GM12878 (cell line): ENCODE results near the gene DEK. TPM values are rescaled to one million over a fixed set of nuclear protein-coding genes. Genes with fewer than 3 reads are reported as not detected.
A peak's percentile ranks its signal among the peaks of the same experiment; 100 is the strongest.

Source experiments
- CBX3 ChIP-seq: fragments of 200-600 bp; sonication (generic); IDR thresholded peaks from 2 replicates; pipeline ENCODE4 v1.6.1; 2016; ENCODE audit warnings: low read depth, borderline replicate concordance
- CREM ChIP-seq: IDR thresholded peaks from 2 replicates; pipeline ENCODE4 v1.6.1; 2014; ENCODE audit warnings: antibody characterized with exemption, low read depth
- FOXM1 ChIP-seq: IDR thresholded peaks from 2 replicates; pipeline ENCODE4 v1.6.1; 2012; ENCODE audit warnings: low read depth, mild to moderate bottlenecking, inconsistent platforms, low read length, moderate library complexity
- LARP7 ChIP-seq: fragments of 450-650 bp; IDR thresholded peaks from 2 replicates; pipeline ENCODE4 v1.6.1; 2017; ENCODE audit warnings: mild to moderate bottlenecking
- MYB ChIP-seq: fragments of 150-350 bp; IDR thresholded peaks from 2 replicates; pipeline ENCODE4 v1.6.1; 2014; ENCODE audit warnings: mild to moderate bottlenecking, low read depth, low read length, borderline replicate concordance
- MYC ChIP-seq: IDR thresholded peaks from 2 replicates; pipeline ENCODE4 v1.6.1; 2011; ENCODE audit warnings: mild to moderate bottlenecking, low read length, moderate library complexity, inconsistent platforms; ENCODE audit not compliant: insufficient read depth, insufficient replicate concordance, insufficient read length, severe bottlenecking
- NRF1 ChIP-seq: conservative IDR thresholded peaks from 2 replicates; pipeline ENCODE4 v1.6.1; 2011; ENCODE audit warnings: mild to moderate bottlenecking, low read depth, low read length, improper control_type of control experiment
- PAX5 ChIP-seq: IDR thresholded peaks from 2 replicates; pipeline ENCODE4 v1.6.1; 2011; ENCODE audit warnings: low read depth, low read length, borderline replicate concordance
- POU2F2 ChIP-seq: IDR thresholded peaks from 3 replicates; pipeline ENCODE4 v1.6.1; 2011; ENCODE audit warnings: low read depth, mild to moderate bottlenecking, low read length, borderline replicate concordance
- RFX5 ChIP-seq: IDR thresholded peaks from 2 replicates; pipeline ENCODE4 v1.6.1; 2011; ENCODE audit warnings: low read depth, low read length, improper control_type of control experiment
- SREBF1 ChIP-seq: IDR thresholded peaks from 2 replicates; pipeline ENCODE4 v1.6.1; 2012; ENCODE audit warnings: mild to moderate bottlenecking, low read length
- STAT3 ChIP-seq: IDR thresholded peaks from 2 replicates; pipeline ENCODE4 v1.6.1; 2011; ENCODE audit warnings: low read depth, low read length, improper control_type of control experiment
- ZBED1 ChIP-seq: IDR thresholded peaks from 2 replicates; pipeline ENCODE4 v1.6.1; 2016; ENCODE audit warnings: borderline replicate concordance
- polyA plus RNA-seq, 11 experiments: library from polyadenylated mRNA; depleted of rRNA in 4 of 11; unstranded in 6 of 11; stranded (reverse) in 5 of 11; fragments of >200 nt; fragmentation: Nextera tagmentation in 4 of 11; fragmentation: Illumina TruSeq in 1 of 11; extraction: Ambion mirVana in 4 of 11; extraction: Trizol in 1 of 11; gene quantifications; 1 replicate in 1 of 11; 2 replicates in 10 of 11; pipeline versions ENCODE4 v1.2.1 to v1.2.3, GENCODE V29; 2011 to 2016; ENCODE audit warnings: inconsistent platforms in 2 of 11, missing spikeins in 2 of 11, low read depth in 1 of 11
- total RNA-seq, 4 experiments: library from RNA; depleted of rRNA in 3 of 4; stranded (reverse); fragments of >200 nt in 3 of 4; fragmentation: Illumina TruSeq in 1 of 4; extraction: Trizol in 1 of 4; gene quantifications; 2 replicates each; pipeline versions ENCODE4 v1.2.1 to v1.2.3, GENCODE V29; 2013 to 2021
- TF ChIP-seq, protein P1 (sequence below): IDR thresholded peaks from 2 replicates; pipeline ENCODE4 v1.6.1; 2011; ENCODE audit warnings: borderline replicate concordance, low read depth, mild to moderate bottlenecking, moderate library complexity, low read length; ENCODE audit not compliant: insufficient read depth, poor library complexity, severe bottlenecking
- TF ChIP-seq, protein P2 (sequence below): IDR thresholded peaks from 2 replicates; pipeline ENCODE4 v1.6.1; 2012; ENCODE audit warnings: low read depth, low read length, improper control_type of control experiment
- TF ChIP-seq, protein P3 (sequence below): fragments of 450-650 bp; IDR thresholded peaks from 2 replicates; pipeline ENCODE4 v1.6.1; 2017; ENCODE audit warnings: mild to moderate bottlenecking, moderate library complexity
- TF ChIP-seq, protein P4 (sequence below): fragments of 150-350 bp; IDR thresholded peaks from 2 replicates; pipeline ENCODE4 v1.6.1; 2014; ENCODE audit warnings: mild to moderate bottlenecking, low read depth, low read length
- TF ChIP-seq, protein P5 (sequence below): fragments of 450-650 bp; IDR thresholded peaks from 2 replicates; pipeline ENCODE4 v1.6.1; 2016; ENCODE audit warnings: mild to moderate bottlenecking, moderate library complexity, borderline replicate concordance

DEK gene
- total and polyA plus RNA-seq, 10 of the 15 experiments (the other 5 are each of a cell fraction or from before 2014, with no cell fraction given) = 111 to 346 (median 196) TPM

DNA sequence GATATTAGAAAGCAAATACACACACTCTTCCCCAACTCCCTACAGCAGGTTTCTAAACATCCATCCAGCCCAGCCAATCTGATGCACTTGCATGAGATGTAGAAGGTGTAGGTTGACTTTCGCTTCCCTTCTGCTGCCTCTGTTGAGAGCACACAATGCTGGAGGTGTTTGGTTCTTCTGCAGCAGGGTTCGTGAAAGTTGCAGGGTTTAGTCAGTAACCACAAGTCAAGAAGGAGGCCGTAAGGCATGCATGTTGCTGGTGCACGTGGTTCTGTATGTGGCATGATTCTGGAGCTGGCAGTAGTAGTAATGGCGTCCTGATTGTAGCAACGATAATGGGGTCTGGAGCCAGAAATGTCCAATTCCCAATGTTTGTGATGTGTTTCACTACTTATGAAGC is 53.0 kb downstream of the DEK start (continued):
- 0 out of 2 replicates have a peak, but pooled peaks have one; percentile 32 for TF ChIP-seq PAX5
- peak; percentile 71; the same call in 1 of the 2 replicates for TF ChIP-seq CREM
- TF ChIP-seq ZBED1 = no peak
- no peak for TF ChIP-seq STAT3
- TF ChIP-seq, protein P1, sequence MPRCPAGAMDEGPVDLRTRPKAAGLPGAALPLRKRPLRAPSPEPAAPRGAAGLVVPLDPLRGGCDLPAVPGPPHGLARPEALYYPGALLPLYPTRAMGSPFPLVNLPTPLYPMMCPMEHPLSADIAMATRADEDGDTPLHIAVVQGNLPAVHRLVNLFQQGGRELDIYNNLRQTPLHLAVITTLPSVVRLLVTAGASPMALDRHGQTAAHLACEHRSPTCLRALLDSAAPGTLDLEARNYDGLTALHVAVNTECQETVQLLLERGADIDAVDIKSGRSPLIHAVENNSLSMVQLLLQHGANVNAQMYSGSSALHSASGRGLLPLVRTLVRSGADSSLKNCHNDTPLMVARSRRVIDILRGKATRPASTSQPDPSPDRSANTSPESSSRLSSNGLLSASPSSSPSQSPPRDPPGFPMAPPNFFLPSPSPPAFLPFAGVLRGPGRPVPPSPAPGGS = no peak
- TF ChIP-seq MYB = no peak
- TF ChIP-seq, protein P2, sequence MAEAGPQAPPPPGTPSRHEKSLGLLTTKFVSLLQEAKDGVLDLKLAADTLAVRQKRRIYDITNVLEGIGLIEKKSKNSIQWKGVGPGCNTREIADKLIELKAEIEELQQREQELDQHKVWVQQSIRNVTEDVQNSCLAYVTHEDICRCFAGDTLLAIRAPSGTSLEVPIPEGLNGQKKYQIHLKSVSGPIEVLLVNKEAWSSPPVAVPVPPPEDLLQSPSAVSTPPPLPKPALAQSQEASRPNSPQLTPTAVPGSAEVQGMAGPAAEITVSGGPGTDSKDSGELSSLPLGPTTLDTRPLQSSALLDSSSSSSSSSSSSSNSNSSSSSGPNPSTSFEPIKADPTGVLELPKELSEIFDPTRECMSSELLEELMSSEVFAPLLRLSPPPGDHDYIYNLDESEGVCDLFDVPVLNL = no peak
- peak; percentile 63 for TF ChIP-seq MYC
- 0 out of 2 replicates have a peak, but pooled peaks have one; percentile 17 for TF ChIP-seq LARP7
- TF ChIP-seq RFX5 = no peak
- TF ChIP-seq POU2F2 = peak; percentile 91; the same call in 2 of the 3 replicates
- no peak for TF ChIP-seq NRF1
- TF ChIP-seq, protein P3, sequence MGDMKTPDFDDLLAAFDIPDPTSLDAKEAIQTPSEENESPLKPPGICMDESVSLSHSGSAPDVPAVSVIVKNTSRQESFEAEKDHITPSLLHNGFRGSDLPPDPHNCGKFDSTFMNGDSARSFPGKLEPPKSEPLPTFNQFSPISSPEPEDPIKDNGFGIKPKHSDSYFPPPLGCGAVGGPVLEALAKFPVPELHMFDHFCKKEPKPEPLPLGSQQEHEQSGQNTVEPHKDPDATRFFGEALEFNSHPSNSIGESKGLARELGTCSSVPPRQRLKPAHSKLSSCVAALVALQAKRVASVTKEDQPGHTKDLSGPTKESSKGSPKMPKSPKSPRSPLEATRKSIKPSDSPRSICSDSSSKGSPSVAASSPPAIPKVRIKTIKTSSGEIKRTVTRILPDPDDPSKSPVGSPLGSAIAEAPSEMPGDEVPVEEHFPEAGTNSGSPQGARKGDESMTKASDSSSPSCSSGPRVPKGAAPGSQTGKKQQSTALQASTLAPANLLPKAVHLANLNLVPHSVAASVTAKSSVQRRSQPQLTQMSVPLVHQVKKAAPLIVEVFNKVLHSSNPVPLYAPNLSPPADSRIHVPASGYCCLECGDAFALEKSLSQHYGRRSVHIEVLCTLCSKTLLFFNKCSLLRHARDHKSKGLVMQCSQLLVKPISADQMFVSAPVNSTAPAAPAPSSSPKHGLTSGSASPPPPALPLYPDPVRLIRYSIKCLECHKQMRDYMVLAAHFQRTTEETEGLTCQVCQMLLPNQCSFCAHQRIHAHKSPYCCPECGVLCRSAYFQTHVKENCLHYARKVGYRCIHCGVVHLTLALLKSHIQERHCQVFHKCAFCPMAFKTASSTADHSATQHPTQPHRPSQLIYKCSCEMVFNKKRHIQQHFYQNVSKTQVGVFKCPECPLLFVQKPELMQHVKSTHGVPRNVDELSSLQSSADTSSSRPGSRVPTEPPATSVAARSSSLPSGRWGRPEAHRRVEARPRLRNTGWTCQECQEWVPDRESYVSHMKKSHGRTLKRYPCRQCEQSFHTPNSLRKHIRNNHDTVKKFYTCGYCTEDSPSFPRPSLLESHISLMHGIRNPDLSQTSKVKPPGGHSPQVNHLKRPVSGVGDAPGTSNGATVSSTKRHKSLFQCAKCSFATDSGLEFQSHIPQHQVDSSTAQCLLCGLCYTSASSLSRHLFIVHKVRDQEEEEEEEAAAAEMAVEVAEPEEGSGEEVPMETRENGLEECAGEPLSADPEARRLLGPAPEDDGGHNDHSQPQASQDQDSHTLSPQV = no peak
- TF ChIP-seq, protein P4, sequence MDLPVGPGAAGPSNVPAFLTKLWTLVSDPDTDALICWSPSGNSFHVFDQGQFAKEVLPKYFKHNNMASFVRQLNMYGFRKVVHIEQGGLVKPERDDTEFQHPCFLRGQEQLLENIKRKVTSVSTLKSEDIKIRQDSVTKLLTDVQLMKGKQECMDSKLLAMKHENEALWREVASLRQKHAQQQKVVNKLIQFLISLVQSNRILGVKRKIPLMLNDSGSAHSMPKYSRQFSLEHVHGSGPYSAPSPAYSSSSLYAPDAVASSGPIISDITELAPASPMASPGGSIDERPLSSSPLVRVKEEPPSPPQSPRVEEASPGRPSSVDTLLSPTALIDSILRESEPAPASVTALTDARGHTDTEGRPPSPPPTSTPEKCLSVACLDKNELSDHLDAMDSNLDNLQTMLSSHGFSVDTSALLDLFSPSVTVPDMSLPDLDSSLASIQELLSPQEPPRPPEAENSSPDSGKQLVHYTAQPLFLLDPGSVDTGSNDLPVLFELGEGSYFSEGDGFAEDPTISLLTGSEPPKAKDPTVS = no peak
- TF ChIP-seq, protein P5, sequence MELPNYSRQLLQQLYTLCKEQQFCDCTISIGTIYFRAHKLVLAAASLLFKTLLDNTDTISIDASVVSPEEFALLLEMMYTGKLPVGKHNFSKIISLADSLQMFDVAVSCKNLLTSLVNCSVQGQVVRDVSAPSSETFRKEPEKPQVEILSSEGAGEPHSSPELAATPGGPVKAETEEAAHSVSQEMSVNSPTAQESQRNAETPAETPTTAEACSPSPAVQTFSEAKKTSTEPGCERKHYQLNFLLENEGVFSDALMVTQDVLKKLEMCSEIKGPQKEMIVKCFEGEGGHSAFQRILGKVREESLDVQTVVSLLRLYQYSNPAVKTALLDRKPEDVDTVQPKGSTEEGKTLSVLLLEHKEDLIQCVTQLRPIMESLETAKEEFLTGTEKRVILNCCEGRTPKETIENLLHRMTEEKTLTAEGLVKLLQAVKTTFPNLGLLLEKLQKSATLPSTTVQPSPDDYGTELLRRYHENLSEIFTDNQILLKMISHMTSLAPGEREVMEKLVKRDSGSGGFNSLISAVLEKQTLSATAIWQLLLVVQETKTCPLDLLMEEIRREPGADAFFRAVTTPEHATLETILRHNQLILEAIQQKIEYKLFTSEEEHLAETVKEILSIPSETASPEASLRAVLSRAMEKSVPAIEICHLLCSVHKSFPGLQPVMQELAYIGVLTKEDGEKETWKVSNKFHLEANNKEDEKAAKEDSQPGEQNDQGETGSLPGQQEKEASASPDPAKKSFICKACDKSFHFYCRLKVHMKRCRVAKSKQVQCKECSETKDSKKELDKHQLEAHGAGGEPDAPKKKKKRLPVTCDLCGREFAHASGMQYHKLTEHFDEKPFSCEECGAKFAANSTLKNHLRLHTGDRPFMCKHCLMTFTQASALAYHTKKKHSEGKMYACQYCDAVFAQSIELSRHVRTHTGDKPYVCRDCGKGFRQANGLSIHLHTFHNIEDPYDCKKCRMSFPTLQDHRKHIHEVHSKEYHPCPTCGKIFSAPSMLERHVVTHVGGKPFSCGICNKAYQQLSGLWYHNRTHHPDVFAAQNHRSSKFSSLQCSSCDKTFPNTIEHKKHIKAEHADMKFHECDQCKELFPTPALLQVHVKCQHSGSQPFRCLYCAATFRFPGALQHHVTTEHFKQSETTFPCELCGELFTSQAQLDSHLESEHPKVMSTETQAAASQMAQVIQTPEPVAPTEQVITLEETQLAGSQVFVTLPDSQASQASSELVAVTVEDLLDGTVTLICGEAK = no peak
- TF ChIP-seq CBX3 = no peak
- no peak for TF ChIP-seq SREBF1
- TF ChIP-seq FOXM1 = peak; percentile 80
